Left ventricle myocardium inferior (tissue), 1 donor: ENCODE measurements around the gene EEF2. TPM values are rescaled to one million over a fixed set of nuclear protein-coding genes. Genes with fewer than 3 reads are reported as not detected.
"Not testable (repeated sequence)": the region's sequence is repeated elsewhere in the genome, so short reads cannot be mapped to it uniquely, and the experiment has no call there.

Source experiments
- DNase-seq: peaks from one replicate; pipeline ENCODE4 v3.0.0-alpha.2; 2020
- H3K27ac ChIP-seq: fragments of 200-600 bp; replicated peaks from 2 replicates; pipeline ENCODE4 v1.8.0; 2021
- H3K27me3 ChIP-seq: fragments of 200-600 bp; 2 replicates; pipeline ENCODE4 v1.8.0; 2021; ENCODE audit warnings: low read depth
- H3K36me3 ChIP-seq: fragments of 200-600 bp; 2 replicates; pipeline ENCODE4 v1.8.0; 2021
- H3K4me1 ChIP-seq: fragments of 200-600 bp; 2 replicates; pipeline ENCODE4 v1.8.0; 2021
- H3K4me3 ChIP-seq: fragments of 200-600 bp; 2 replicates; pipeline ENCODE4 v1.8.0; 2021; ENCODE audit warnings: mild to moderate bottlenecking, moderate library complexity
- H3K9me3 ChIP-seq: fragments of 200-600 bp; replicated peaks from 2 replicates; pipeline ENCODE4 v1.8.0; 2021
- CTCF ChIP-seq: fragments of 200-600 bp; IDR thresholded peaks from 2 replicates; pipeline ENCODE4 v1.8.0; 2021; ENCODE audit warnings: antibody characterized with exemption, mild to moderate bottlenecking, borderline replicate concordance
- intact Hi-C: fragments of 100-400 bp; cut with micrococcal nuclease; formaldehyde crosslinking; loops from one replicate; pipeline ENCODE4 v1.11.0; 2022
- total RNA-seq: library from RNA; stranded (reverse); fragmentation: NEBNext Ultra II Directional; extraction: Animal tissue kit (Norgen Biotek cat#: 25700); gene quantifications from one replicate; pipeline ENCODE4 v1.2.1, GENCODE V29; 2021
- donor health status: DM: no; HTN: yes; CAD: no; lungs with severe emphysema.

The EEF2 gene
- total RNA-seq, 1 donor from 2014 or later, result 2,303 TPM

- peak; percentile 97 for DNase-seq
- H3K4me1 ChIP-seq, result peaks cover 56% of the 10 kb centered on the region
- peaks cover 34% of the 10 kb centered on the region for H3K36me3 ChIP-seq
- no peak for TF ChIP-seq CTCF
- H3K27me3 ChIP-seq, result no peaks in the 10 kb centered on the region
- intact Hi-C loops, result no loop called here
- H3K27ac ChIP-seq, result peak within 1 kb of the TSS; percentile 99
- H3K9me3 ChIP-seq, result no peaks in the 10 kb centered on the region
- H3K4me3 ChIP-seq, result peak within 1 kb of the TSS; percentile 99
These were observed 14.3 kb downstream of the EEF2 start, which contains the start of gene DAPK3 for GRCh38 chr19:3970808-3971598. DAPK3 (minus strand) TSS chr19:3971099; CDS start chr19:3969735, 1,364 bp downstream.

- Histone ChIP-seq H3K36me3 (peaks cover 34% of the 10 kb centered on the region), H3K9me3 (no peaks in the 10 kb centered on the region), H3K27ac (peak overlapping the region; percentile 99), H3K4me3 (peak overlapping the region; percentile 99), H3K27me3 (no peaks in the 10 kb centered on the region), H3K4me1 (peaks cover 62% of the 10 kb centered on the region)
- no peak for DNase-seq
- intact Hi-C loops, result no loop called here
- TF ChIP-seq CTCF, result no peak
These were observed 14.9 kb downstream of the EEF2 start for GRCh38 chr19:3970313-3970807.

- peaks cover 36% of the 10 kb centered on the region for H3K36me3 ChIP-seq
- no peak for DNase-seq
- H3K4me1 ChIP-seq, result peaks cover 69% of the 10 kb centered on the region
- H3K9me3 ChIP-seq, result no peaks in the 10 kb centered on the region
- peak overlapping the region; percentile 99 for H3K4me3 ChIP-seq
- intact Hi-C loops, result no loop called here
- H3K27ac ChIP-seq, result peak overlapping the region; percentile 99
- no peaks in the 10 kb centered on the region for H3K27me3 ChIP-seq
- TF ChIP-seq CTCF, result no peak
These were observed 15.6 kb downstream of the EEF2 start for GRCh38 chr19:3969435-3970312.

GRCh38 chr19:3968556-3969434 is 16.5 kb downstream of the EEF2 start:
- Histone ChIP-seq H3K4me3 (peak overlapping the region; percentile 99), H3K4me1 (peaks cover 70% of the 10 kb centered on the region), H3K9me3 (no peaks in the 10 kb centered on the region), H3K27ac (peak overlapping the region; percentile 99), H3K36me3 (peaks cover 44% of the 10 kb centered on the region), H3K27me3 (no peaks in the 10 kb centered on the region)
- TF ChIP-seq CTCF, result peak; percentile 5
- intact Hi-C loops, result no loop called here
- peak; percentile 91 for DNase-seq

- H3K9me3 ChIP-seq, H3K27me3 ChIP-seq, DNase-seq, intact Hi-C loops: not testable (repeated sequence)
- H3K36me3 ChIP-seq, result peaks cover 52% of the 10 kb centered on the region
- peak overlapping the region; percentile 54 for H3K4me3 ChIP-seq
- H3K4me1 ChIP-seq, result peaks cover 70% of the 10 kb centered on the region
- H3K27ac ChIP-seq, result peak overlapping the region; percentile 99
These were observed 17.3 kb downstream of the EEF2 start for GRCh38 chr19:3967983-3968382.
